ENCODE measurements around the gene FGF1.
"Not testable (repeated sequence)": the region's sequence is repeated elsewhere in the genome, so short reads cannot be mapped to it uniquely, and the experiment has no call there.

Gene FGF1

GRCh38 chr5:142655339-142656267 lies 30.3 kb downstream of the FGF1 start:
- peak; percentile 44 to 72 for DNase-seq
- TF ChIP-seq GATA1 (IDR thresholded peaks at IDR 0.05; ENCODE audit: low read depth, low read length) (no peak), POLR2A (IDR thresholded peaks at IDR 0.05; ENCODE audit: low read length) (no peak)

GRCh38 chr5:142654578-142655058 lies 31.3 kb downstream of the FGF1 start:
- DNase-seq, result no peak
- no peak for TF ChIP-seq GATA1 (IDR thresholded peaks at IDR 0.05; ENCODE audit: low read depth, low read length)
- no peak for TF ChIP-seq POLR2A (IDR thresholded peaks at IDR 0.05; ENCODE audit: low read length)

- TF ChIP-seq POLR2A (IDR thresholded peaks at IDR 0.05; ENCODE audit: low read length) (no peak), GATA1 (IDR thresholded peaks at IDR 0.05; ENCODE audit: low read depth, low read length) (no peak)
- DNase-seq, result no peak
Measured at GRCh38 chr5:142653321-142653720, 32.6 kb downstream of the FGF1 start.

- TF ChIP-seq GATA1 (IDR thresholded peaks at IDR 0.05; ENCODE audit: low read depth, low read length) (no peak), POLR2A (IDR thresholded peaks at IDR 0.05; ENCODE audit: low read length) (no peak)
- DNase-seq, result no peak
Measured at GRCh38 chr5:142652563-142652962, 33.3 kb downstream of the FGF1 start.

- no peak for DNase-seq
- TF ChIP-seq GATA1 (IDR thresholded peaks at IDR 0.05; ENCODE audit: low read depth, low read length) (no peak), POLR2A (IDR thresholded peaks at IDR 0.05; ENCODE audit: low read length) (no peak)
Measured at GRCh38 chr5:142650881-142651280, 35.0 kb downstream of the FGF1 start.

GRCh38 chr5:142650060-142650459 lies 35.8 kb downstream of the FGF1 start:
- DNase-seq, result no peak
- TF ChIP-seq POLR2A (IDR thresholded peaks at IDR 0.05; ENCODE audit: low read length) (no peak), GATA1 (IDR thresholded peaks at IDR 0.05; ENCODE audit: low read depth, low read length) (no peak)

- not testable (repeated sequence) for DNase-seq
Measured at GRCh38 chr5:142648108-142648507, 37.8 kb downstream of the FGF1 start.

GRCh38 chr5:142645456-142645855 lies 40.4 kb downstream of the FGF1 start:
- DNase-seq, result no peak
- no peak for TF ChIP-seq GATA1 (IDR thresholded peaks at IDR 0.05; ENCODE audit: low read depth, low read length)
- TF ChIP-seq POLR2A (IDR thresholded peaks at IDR 0.05; ENCODE audit: low read length), result no peak

GRCh38 chr5:142644640-142645361 lies 41.1 kb downstream of the FGF1 start:
- TF ChIP-seq POLR2A (IDR thresholded peaks at IDR 0.05; ENCODE audit: low read length), result no peak
- no peak for TF ChIP-seq GATA1 (IDR thresholded peaks at IDR 0.05; ENCODE audit: low read depth, low read length)
- DNase-seq, result no peak

GRCh38 chr5:142644127-142644526 lies 41.8 kb downstream of the FGF1 start:
- no peak for DNase-seq
- no peak for TF ChIP-seq POLR2A (IDR thresholded peaks at IDR 0.05; ENCODE audit: low read length)
- TF ChIP-seq GATA1 (IDR thresholded peaks at IDR 0.05; ENCODE audit: low read depth, low read length), result no peak

GRCh38 chr5:142643634-142644033 lies 42.3 kb downstream of the FGF1 start:
- DNase-seq, result no peak
- TF ChIP-seq POLR2A (IDR thresholded peaks at IDR 0.05; ENCODE audit: low read length), result no peak
- no peak for TF ChIP-seq GATA1 (IDR thresholded peaks at IDR 0.05; ENCODE audit: low read depth, low read length)

GRCh38 chr5:142642427-142642826 lies 43.5 kb downstream of the FGF1 start:
- no peak for DNase-seq
- no peak for TF ChIP-seq POLR2A (IDR thresholded peaks at IDR 0.05; ENCODE audit: low read length)
- no peak for TF ChIP-seq GATA1 (IDR thresholded peaks at IDR 0.05; ENCODE audit: low read depth, low read length)

GRCh38 chr5:142641711-142642110 lies 44.2 kb downstream of the FGF1 start:
- TF ChIP-seq POLR2A (IDR thresholded peaks at IDR 0.05; ENCODE audit: low read length) (no peak), GATA1 (IDR thresholded peaks at IDR 0.05; ENCODE audit: low read depth, low read length) (no peak)
- no peak for DNase-seq

GRCh38 chr5:142640316-142641005 lies 45.4 kb downstream of the FGF1 start:
- TF ChIP-seq POLR2A (IDR thresholded peaks at IDR 0.05; ENCODE audit: low read length) (no peak), GATA1 (IDR thresholded peaks at IDR 0.05; ENCODE audit: low read depth, low read length) (no peak)
- DNase-seq, result no peak

Measured in erythroblast (primary cell).